KMS-11 (cell line): ENCODE measurements around the gene MPV17.
"Not testable (repeated sequence)": the region's sequence is repeated elsewhere in the genome, so short reads cannot be mapped to it uniquely, and the experiment has no call there.

Experiments used
- H2AFZ ChIP-seq: fragments of 200-600 bp; sonication (generic); 2 replicates; pipeline ENCODE4 v1.6.1; 2016; ENCODE audit warnings: antibody characterized with exemption, mixed run types, low read depth
- H3K27ac ChIP-seq: fragments of 200-600 bp; sonication (generic); 2 replicates; pipeline ENCODE4 v1.6.1; 2016; ENCODE audit warnings: mild to moderate bottlenecking, mixed run types
- H3K27me3 ChIP-seq: fragments of 200-600 bp; sonication (generic); 2 replicates; pipeline ENCODE4 v1.6.1; 2017; ENCODE audit warnings: mild to moderate bottlenecking, low read depth, mixed run types, moderate library complexity; ENCODE audit not compliant: insufficient read depth
- H3K36me3 ChIP-seq: fragments of 200-600 bp; sonication (generic); 2 replicates; pipeline ENCODE4 v1.6.1; 2017; ENCODE audit warnings: mild to moderate bottlenecking, mixed run types; ENCODE audit not compliant: insufficient read depth
- H3K4me1 ChIP-seq: fragments of 200-600 bp; sonication (generic); 2 replicates; pipeline ENCODE4 v1.6.1; 2016; ENCODE audit warnings: mild to moderate bottlenecking, low read depth, mixed run types; ENCODE audit not compliant: poor library complexity, severe bottlenecking
- H3K4me2 ChIP-seq: fragments of 200-600 bp; sonication (generic); 2 replicates; pipeline ENCODE4 v1.7.0; 2016; ENCODE audit warnings: mild to moderate bottlenecking, mixed run types
- H3K4me3 ChIP-seq: fragments of 200-600 bp; sonication (generic); IDR thresholded peaks from 2 replicates; pipeline ENCODE4 v1.6.1; 2017; ENCODE audit warnings: low read depth, low read length, mixed read lengths; ENCODE audit not compliant: insufficient read depth
- H3K79me2 ChIP-seq: fragments of 200-600 bp; sonication (generic); 2 replicates; pipeline ENCODE4 v1.6.1; 2016; ENCODE audit warnings: low read depth, mixed run types; ENCODE audit not compliant: insufficient read depth
- H3K9ac ChIP-seq: fragments of 200-600 bp; sonication (generic); 2 replicates; pipeline ENCODE4 v1.6.1; 2016; ENCODE audit warnings: mild to moderate bottlenecking, mixed run types
- H4K20me1 ChIP-seq: fragments of 200-600 bp; sonication (generic); 2 replicates; pipeline ENCODE4 v1.6.1; 2016; ENCODE audit warnings: mild to moderate bottlenecking, mixed run types; ENCODE audit not compliant: insufficient read depth
- CTCF ChIP-seq: fragments of 200-600 bp; sonication (generic); conservative IDR thresholded peaks from 2 replicates; pipeline ENCODE4 v1.6.1; 2017; ENCODE audit warnings: low read depth, mild to moderate bottlenecking, antibody characterized with exemption, low read length, moderate library complexity, mixed read lengths

MPV17 gene

GRCh38 chr2:27280826-27281225 lies 42.1 kb downstream of the MPV17 start:
- Histone ChIP-seq H2AFZ (no peak overlapping the region), H3K9ac (no peak overlapping the region), H4K20me1 (no peaks in the 10 kb centered on the region), H3K27me3 (no peaks in the 10 kb centered on the region; the same call in 1 of the 2 replicates), H3K4me3 (no peak overlapping the region), H3K4me1 (peaks cover 7% of the 10 kb centered on the region), H3K4me2 (no peak overlapping the region), H3K79me2 (no peaks in the 10 kb centered on the region), H3K27ac (no peak overlapping the region), H3K36me3 (no peaks in the 10 kb centered on the region)
- TF ChIP-seq CTCF: no peak

DNA sequence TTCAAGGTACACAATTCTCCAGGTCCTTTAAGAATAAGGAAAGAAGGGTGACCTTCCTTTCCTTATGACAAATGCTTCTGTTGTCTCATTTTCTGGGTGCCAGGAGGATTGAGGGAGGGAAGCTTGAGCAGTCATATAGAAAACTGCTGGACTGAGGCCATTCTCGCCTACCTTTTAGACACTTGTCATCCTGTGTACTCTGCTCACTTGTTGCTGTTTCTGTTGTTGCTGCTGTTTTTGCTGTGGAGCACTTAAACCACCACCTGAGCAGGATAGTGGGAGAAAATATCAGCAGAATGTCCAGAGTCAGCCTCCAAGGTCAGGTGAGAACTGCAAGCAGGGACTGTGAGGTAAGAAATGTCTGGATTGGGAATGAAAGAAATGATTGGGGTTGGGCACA lies 44.9 kb downstream of the MPV17 start:
- no peak overlapping the region for H2AFZ ChIP-seq
- no peaks in the 10 kb centered on the region for H4K20me1 ChIP-seq
- H3K79me2 ChIP-seq: no peaks in the 10 kb centered on the region
- no peak for TF ChIP-seq CTCF
- no peaks in the 10 kb centered on the region; the same call in 1 of the 2 replicates for H3K27me3 ChIP-seq
- no peak overlapping the region for H3K9ac ChIP-seq
- no peak overlapping the region for H3K4me3 ChIP-seq
- H3K36me3 ChIP-seq: no peaks in the 10 kb centered on the region
- no peak overlapping the region for H3K4me2 ChIP-seq
- H3K27ac ChIP-seq: no peak overlapping the region
- peaks cover 7% of the 10 kb centered on the region for H3K4me1 ChIP-seq

DNA sequence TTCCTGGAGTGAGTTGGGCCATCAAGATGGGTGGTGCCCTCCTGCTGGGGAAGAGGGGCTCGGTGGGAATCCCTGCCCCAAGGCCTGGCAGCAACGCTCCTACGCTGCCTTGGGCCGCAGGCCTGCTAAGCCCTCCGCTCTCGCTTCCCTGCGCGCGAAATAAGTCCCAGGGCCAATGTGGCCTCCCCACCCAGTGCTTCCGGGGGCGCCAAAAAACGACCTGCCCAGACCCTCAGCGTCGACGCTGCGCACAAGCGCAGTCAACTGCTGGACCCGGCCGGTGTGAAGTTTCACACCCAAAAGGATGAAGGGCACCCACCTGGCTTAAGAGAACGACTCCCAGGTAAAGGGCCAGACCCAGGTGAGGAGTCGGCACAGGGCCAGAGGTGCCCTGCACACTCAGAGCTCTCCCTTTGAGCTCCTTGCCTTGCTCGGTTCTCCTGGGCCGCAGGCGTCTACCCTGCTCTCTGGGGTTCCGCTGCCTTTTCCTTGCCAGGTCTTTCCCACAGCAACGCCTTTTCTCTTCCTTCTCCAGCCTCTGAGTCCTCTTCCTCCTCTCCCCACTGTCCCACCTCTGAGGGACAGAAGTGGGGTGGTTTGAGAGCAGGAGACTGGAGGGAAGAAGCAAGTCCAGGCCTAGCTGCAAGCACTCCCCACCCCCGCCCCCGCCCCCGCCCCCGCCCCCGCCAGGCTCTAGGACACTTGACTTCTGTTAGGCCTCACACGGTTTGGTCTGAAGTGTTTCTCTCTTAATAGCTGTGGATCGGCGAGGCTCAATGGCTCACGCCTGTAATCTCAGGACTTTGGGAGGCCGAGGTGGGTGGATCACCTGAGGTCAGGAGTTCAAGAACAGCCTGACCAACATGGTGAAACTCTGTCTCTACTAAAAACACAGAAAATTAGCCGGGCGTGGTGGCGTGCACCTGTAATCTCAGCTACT lies 47.4 kb downstream of the MPV17 start, which contains the start of gene DNAJC5G:
TSS of gene DNAJC5G (plus strand) at position 223 of the 940 bp plus-strand sequence. CDS start 1,296 bp downstream, outside the sequence.
- H2AFZ ChIP-seq: no peak within 1 kb of the TSS
- no peak within 1 kb of the TSS for H3K4me3 ChIP-seq
- no peaks in the 10 kb centered on the region for H3K36me3 ChIP-seq
- peaks cover 7% of the 10 kb centered on the region for H3K4me1 ChIP-seq
- no peaks in the 10 kb centered on the region; the same call in 1 of the 2 replicates for H3K27me3 ChIP-seq
- H4K20me1 ChIP-seq: no peaks in the 10 kb centered on the region
- no peaks in the 10 kb centered on the region for H3K79me2 ChIP-seq
- H3K27ac ChIP-seq: no peak within 1 kb of the TSS
- no peak within 1 kb of the TSS for H3K9ac ChIP-seq
- TF ChIP-seq CTCF: no peak
- no peak within 1 kb of the TSS for H3K4me2 ChIP-seq

GRCh38 chr2:27272537-27273522 lies 50.1 kb downstream of the MPV17 start:
- H3K4me2 ChIP-seq, H3K4me1 ChIP-seq, H2AFZ ChIP-seq, H3K4me3 ChIP-seq, H3K79me2 ChIP-seq, H3K36me3 ChIP-seq, H3K9ac ChIP-seq, H4K20me1 ChIP-seq, H3K27ac ChIP-seq, H3K27me3 ChIP-seq: not testable (repeated sequence)
